Activated T-cell treated with anti-CD3 and anti-CD28 coated beads for 1 hour (primary cell): ENCODE measurements around the gene ASZ1.
"Not testable (repeated sequence)": the region's sequence is repeated elsewhere in the genome, so short reads cannot be mapped to it uniquely, and the experiment has no call there.

ENCODE experiments used
- DNase-seq: peaks from one replicate; pipeline ENCODE4 v3.0.0-alpha.2; 2020; ENCODE audit warnings: low read depth

ASZ1 gene, protein sequence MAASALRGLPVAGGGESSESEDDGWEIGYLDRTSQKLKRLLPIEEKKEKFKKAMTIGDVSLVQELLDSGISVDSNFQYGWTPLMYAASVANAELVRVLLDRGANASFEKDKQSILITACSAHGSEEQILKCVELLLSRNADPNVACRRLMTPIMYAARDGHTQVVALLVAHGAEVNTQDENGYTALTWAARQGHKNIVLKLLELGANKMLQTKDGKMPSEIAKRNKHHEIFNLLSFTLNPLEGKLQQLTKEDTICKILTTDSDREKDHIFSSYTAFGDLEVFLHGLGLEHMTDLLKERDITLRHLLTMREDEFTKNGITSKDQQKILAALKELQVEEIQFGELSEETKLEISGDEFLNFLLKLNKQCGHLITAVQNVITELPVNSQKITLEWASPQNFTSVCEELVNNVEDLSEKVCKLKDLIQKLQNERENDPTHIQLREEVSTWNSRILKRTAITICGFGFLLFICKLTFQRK

DNA sequence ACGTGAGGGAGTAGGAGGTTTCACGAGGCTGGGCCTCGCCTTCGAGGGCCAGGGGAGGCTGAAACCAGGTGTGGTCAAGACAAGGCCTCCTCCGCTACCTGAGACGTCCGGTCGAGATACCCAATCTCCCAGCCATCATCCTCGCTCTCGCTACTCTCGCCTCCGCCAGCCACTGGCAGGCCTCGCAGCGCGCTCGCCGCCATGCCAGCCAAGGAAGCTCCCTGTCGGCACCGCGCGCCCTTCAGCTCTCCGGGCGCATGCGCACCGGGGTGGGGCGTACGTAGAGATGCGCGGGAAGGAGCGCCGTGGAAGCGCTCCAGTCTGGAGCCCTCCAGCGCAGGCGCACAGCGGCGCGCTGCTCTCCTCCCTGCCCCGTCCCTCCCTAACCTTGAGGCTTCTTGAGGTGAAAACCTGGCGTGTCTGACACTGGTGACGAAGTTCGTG is at the start of gene ASZ1:
Gene ASZ1 (minus strand): TSS at position 236 of the 444 bp plus-strand sequence. CDS start 33 bp downstream, at position 203.
- DNase-seq: no peak

GRCh38 chr7:117476557-117477215 is 49.4 kb upstream of the ASZ1 start:
- DNase-seq: no peak

DNA sequence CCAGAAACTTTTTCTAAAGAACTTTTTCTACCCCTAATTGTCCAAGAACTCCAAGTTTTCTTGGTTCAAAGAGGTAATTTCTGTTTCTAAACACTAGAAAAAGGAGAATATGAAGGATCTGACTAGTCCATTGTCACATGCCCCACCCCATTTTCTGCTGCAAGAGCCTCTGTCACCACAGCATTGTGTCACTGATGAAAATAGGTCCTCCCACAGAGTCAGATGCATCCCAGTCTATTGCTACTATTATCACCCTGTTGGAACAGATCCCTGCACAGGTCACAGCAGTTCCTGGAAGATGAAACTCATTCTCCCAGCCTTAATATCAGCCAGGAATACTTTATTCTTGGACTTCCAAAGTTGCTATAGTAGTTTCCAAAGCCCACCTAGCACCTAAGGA is 45.0 kb upstream of the ASZ1 start:
- DNase-seq: no peak

DNA sequence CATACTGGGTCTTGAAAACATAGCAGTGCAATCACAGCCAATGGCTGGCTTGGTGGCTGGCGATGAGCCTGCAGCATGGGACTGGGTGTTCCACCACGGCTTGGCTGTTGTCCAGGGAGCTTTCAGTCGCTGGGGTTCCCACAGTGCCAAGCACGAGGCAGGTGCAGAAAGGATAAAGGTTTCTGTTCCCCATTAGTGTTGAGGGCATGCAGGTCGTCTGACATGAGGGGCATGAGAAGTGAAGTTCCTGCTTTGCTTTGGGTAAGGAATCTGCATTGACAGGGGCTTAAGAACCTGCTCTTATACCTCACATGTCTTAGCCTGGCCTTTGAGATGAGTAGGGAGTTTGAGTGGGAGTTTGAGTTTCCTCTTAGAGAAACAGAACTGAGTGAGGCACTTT is 43.5 kb upstream of the ASZ1 start:
- no peak for DNase-seq

DNA sequence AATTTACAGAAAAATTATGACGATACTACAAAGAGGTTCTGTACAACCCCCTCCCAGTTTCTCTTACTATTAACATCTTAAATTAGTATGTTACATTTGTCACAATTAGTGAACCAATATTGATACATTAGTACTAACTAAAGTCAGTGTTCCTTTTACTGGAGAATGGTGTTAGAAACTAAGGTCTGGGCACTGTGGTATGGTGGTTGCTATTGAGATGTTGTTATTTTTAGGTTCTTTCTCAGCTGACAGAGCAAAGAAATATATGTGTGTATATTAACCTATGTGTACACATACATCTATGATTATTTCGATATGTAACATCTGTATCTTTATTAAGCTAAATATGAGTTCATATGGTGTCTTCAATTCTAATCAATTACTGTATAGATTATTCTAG is 40.9 kb upstream of the ASZ1 start:
- DNase-seq: no peak

GRCh38 chr7:117460815-117461214 is 33.5 kb upstream of the ASZ1 start:
- not testable (repeated sequence) for DNase-seq

- DNase-seq: no peak
Measured at GRCh38 chr7:117459735-117460134, 32.4 kb upstream of the ASZ1 start.

DNA sequence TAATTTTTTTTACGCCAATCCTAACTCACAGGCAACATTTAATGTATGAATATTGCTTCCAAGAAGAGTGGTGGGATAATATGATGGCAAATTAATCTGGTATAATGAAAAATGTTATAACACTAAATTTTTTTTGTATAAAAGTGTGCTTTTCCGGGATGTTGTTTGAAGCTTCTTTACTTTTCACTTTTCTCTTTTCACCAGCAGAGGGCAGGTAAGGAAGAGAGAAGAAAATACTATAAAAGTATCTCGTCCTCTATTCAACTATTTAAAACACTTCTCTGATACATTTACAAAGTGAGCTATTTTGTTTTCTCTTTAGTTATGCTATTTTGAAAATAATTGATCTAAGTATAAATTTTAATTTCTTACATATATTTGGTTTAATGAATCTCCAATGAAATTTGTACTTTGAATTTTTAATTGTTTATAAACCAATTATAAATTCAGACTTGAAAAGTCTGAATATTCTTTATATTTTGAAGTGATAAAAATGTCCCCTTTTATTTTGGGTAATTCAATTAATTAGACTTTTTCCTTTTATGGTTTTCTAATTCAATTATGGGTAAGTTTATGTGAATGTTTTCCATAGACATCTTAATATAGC is 31.8 kb upstream of the ASZ1 start:
- DNase-seq: no peak

GRCh38 chr7:117448655-117449054 is 21.4 kb upstream of the ASZ1 start:
- no peak for DNase-seq

DNA sequence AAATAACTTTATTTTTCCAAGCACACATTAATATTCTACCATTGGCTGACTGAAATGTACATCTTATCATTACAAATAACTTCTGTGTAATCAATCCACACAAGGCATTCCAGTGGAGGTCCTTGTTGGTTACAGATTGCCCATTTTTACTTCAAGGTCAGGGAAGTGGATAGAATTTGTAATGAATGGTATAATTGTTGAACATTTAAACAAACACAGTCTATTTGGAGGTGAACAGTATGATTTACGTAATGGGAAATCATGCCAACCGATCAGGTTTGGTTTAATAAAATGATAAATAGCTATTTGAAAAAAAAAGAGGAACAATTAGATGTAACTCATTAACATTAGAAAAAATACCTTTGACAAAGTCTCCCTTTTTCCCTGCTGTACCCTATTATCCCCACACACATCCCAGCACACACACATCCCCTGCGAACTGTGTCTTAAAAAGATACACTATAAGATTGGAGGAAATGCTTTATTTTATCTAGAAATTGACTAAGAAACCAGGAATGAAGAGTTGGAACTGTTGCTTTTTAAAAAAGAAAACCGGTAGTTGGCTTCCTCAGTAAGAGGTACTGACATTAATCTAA is 19.0 kb upstream of the ASZ1 start:
- no peak for DNase-seq

DNA sequence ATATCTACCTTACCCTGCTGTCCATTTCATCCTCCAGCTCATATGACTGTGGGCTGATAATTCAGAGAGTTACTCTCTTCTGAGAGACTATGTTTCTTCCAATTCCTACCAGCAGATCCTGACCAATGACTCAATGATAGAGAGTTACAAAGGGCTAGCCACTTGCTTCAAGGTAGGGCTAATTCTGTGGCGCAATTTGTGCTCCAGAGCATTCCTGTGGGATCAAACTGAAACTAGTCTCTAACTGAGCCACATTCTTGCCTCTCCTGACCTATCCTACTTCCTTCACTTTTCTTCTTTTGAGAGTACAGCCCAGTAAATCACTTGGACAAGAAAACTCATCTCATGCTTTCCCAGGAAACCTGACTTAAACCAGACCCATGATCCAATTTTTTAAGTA is 17.9 kb upstream of the ASZ1 start:
- DNase-seq: no peak

- no peak for DNase-seq
Measured at GRCh38 chr7:117444646-117445045, 17.4 kb upstream of the ASZ1 start.

GRCh38 chr7:117435475-117436043 is 8.3 kb upstream of the ASZ1 start:
- no peak for DNase-seq

DNA sequence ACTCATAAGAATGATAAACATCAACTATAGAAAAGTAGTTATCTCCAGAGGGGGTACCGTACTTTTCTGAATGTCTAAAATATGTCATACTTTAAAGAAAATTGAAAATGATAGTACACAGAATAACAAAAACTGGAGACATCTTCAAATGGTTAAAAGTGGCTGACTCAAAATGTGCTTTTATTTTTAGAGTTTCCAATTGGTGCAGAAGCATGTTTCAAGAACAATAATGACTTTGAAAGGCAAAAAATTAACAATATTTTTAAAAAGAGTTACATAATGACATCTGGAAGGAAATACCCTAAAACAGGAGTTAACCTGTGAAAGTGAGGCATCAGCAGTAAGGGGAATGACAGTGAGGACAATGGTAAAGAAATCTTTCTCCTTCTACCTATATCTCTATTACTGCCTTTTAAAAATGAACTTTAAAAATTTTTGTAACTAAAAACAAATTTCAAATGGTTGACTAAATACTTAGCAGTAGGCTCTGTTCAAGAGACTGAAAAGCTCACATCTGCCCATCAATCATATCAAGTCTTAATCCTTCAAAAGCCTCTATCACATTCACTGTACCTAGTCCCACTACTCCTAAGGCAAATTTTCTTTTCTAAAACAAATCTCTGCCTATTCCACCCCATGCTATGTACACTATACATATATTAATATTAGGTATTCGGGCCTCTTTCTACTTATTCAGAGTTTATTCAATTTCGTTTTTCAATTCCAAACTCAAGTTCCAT is 3.0 kb downstream of the ASZ1 start:
- DNase-seq: no peak

DNA sequence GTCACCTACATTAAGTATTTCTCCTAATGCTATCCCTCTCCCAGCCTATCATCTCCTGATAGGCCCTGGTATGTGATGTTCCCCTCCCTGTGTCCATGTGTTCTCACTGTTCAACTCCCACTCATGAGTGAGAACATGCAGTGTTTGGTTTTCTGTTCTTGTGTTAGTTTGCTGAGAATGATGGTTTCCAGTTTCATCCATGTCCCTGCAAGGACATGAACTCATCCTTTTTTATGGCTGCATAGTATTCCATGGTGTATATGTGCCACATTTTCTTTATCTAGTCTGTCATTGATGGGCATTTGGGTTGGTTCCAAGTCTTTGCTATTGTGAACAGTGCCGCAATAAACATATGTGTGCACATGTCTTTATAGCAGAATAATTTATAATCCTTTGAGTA is 12.7 kb downstream of the ASZ1 start:
- DNase-seq: not testable (repeated sequence)

DNA sequence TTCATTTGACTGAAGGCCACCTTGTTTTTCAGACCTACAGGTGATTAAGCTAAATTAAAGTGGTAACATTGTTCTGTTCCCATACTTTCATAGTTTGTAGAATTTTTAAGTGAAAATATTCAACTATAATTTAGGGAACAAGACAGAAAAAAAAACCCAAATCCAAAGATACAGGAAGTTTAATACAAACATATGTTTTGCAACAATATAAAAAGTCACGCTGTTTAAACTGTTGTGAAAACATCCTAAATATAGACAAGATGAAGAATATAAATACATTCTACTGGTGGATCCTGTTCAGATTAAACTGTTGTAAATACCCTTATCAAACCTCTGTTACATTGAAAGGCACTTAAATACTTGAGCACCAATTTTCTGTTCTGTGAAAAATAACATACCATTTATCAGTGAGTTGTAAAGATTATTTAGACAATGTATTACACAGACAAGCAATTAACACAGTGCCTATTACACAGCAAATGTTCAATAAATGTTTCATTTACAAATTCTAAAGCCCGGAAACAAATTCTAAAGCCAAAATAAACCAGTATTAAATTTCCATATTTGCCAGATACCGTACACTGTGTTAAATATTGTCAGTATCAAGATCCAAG is 14.2 kb downstream of the ASZ1 start:
- DNase-seq: no peak

- no peak for DNase-seq
Measured at GRCh38 chr7:117412390-117412789, 14.9 kb downstream of the ASZ1 start.

DNA sequence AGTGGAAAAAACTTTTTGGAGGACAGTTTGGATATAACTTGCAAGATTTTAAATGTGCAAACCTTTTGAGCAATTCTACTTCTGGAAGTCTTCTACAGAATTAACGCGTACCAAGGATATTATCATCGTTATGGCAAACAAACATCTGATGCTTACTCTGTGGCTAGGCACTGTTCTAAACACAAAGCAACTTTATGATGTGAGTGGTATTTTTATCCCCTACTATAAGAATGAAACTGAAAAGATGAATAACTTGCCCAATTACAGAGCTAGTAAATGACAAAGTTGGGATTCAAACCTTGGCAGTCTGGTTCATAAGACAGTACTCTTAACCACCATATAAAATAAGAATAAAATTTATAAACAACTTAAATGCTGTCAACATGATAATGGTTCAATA is 15.8 kb downstream of the ASZ1 start:
- DNase-seq: no peak

GRCh38 chr7:117408831-117409230 is 18.5 kb downstream of the ASZ1 start:
- no peak for DNase-seq

- DNase-seq: no peak
Measured at GRCh38 chr7:117405519-117405918, 21.8 kb downstream of the ASZ1 start.

DNA sequence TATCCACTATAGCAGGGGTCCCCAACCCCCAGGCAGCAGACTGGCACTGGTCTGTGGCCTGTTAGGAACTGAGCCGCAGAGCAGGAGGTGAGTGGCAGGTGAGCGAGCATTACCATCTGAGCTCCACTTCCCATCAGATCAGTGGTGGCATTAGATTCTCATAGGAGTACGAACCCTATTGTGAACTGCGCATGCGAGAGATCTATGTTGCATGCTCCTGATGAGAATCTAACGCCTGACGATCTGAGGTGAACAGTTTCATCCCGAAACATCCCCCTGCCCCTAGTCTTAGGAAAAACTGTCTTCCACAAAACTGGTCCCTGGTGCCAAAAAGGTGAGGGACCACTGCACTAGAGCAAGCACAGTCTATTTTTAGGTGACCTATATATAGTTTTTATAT is 23.6 kb downstream of the ASZ1 start:
- no peak for DNase-seq
